ENCODE data around the gene HMGB1.

The HMGB1 gene

GRCh38 chr13:30465593-30466357 is at the start of gene HMGB1:
HMGB1 (minus strand) TSS chr13:30465936; CDS start chr13:30463680, 2,256 bp downstream.
- DNase-seq, result peak; percentile 87

- no peak for DNase-seq
Observed at GRCh38 chr13:30510811-30511371, 45.2 kb upstream of the HMGB1 start.

- no peak for DNase-seq
Observed at GRCh38 chr13:30510091-30510490, 44.4 kb upstream of the HMGB1 start.

GRCh38 chr13:30509254-30510050 is 43.7 kb upstream of the HMGB1 start:
- no peak for DNase-seq

GRCh38 chr13:30504081-30504480 is 38.3 kb upstream of the HMGB1 start:
- DNase-seq, result no peak

GRCh38 chr13:30502237-30502636 is 36.5 kb upstream of the HMGB1 start:
- no peak for DNase-seq

- DNase-seq, result no peak
Observed at GRCh38 chr13:30499338-30499737, 33.6 kb upstream of the HMGB1 start.

- DNase-seq, result no peak
Observed at GRCh38 chr13:30496147-30496546, 30.4 kb upstream of the HMGB1 start.

GRCh38 chr13:30495746-30496145 is 30.0 kb upstream of the HMGB1 start:
- no peak for DNase-seq

GRCh38 chr13:30493658-30494381 is 28.1 kb upstream of the HMGB1 start:
- DNase-seq, result peak; percentile 4

- DNase-seq, result no peak
Observed at GRCh38 chr13:30487075-30487470, 21.3 kb upstream of the HMGB1 start.

GRCh38 chr13:30486230-30487074 is 20.7 kb upstream of the HMGB1 start:
- DNase-seq, result no peak

- no peak for DNase-seq
Observed at GRCh38 chr13:30481241-30481760, 15.6 kb upstream of the HMGB1 start.

- DNase-seq, result no peak
Observed at GRCh38 chr13:30480292-30480950, 14.7 kb upstream of the HMGB1 start.

- DNase-seq, result no peak
Observed at GRCh38 chr13:30479883-30480219, 14.1 kb upstream of the HMGB1 start.

- DNase-seq, result no peak
Observed at GRCh38 chr13:30479154-30479882, 13.6 kb upstream of the HMGB1 start.

GRCh38 chr13:30477346-30478195 is 11.8 kb upstream of the HMGB1 start:
- DNase-seq, result no peak

- DNase-seq, result no peak
Observed at GRCh38 chr13:30473675-30474074, 7.9 kb upstream of the HMGB1 start.

- no peak for DNase-seq
Observed at GRCh38 chr13:30466841-30467252, 1.1 kb upstream of the HMGB1 start.

GRCh38 chr13:30466358-30466714 is 600 bp upstream of the HMGB1 start:
- DNase-seq, result no peak

All from NCI-H2029 treated with DMSO at 0.1 percent for 48 hours (cell line).